Immature natural killer cell (primary cell): ENCODE data around the gene SPTLC2. TPM values are rescaled to one million over a fixed set of nuclear protein-coding genes. Genes with fewer than 3 reads are reported as not detected.
A peak's percentile ranks its signal among the peaks of the same experiment; 100 is the strongest.
"Not testable (repeated sequence)": the region's sequence is repeated elsewhere in the genome, so short reads cannot be mapped to it uniquely, and the experiment has no call there.

Source experiments
- DNase-seq, 3 donors: peaks; one replicate each; pipeline ENCODE4 v3.0.0; 2022; ENCODE audit warnings: mixed read lengths in 1 of 3
- H3K27ac Mint-ChIP-seq, 6 donors: one replicate each; pipeline ENCODE4 v1.8.0; 2020; ENCODE audit warnings: mixed read lengths in 6 of 6, mild to moderate bottlenecking in 5 of 6, inconsistent platforms in 4 of 6, moderate library complexity in 3 of 6
- H3K27me3 Mint-ChIP-seq, 3 donors: one replicate each; pipeline ENCODE4 v1.8.0; 2020 to 2021; ENCODE audit warnings: low read depth in 3 of 3, mild to moderate bottlenecking in 3 of 3, mixed read lengths in 3 of 3, moderate library complexity in 3 of 3, inconsistent platforms in 1 of 3
- H3K36me3 Mint-ChIP-seq, 3 donors: one replicate each; pipeline ENCODE4 v1.8.0; 2020; ENCODE audit warnings: mixed read lengths in 3 of 3, inconsistent platforms in 2 of 3, mild to moderate bottlenecking in 2 of 3
- H3K4me1 Mint-ChIP-seq, 2 donors: one replicate each; pipeline ENCODE4 v1.8.0; 2020; ENCODE audit warnings: inconsistent platforms in 2 of 2, mild to moderate bottlenecking in 2 of 2, mixed read lengths in 2 of 2, moderate library complexity in 1 of 2
- H3K4me3 Mint-ChIP-seq, 5 donors: one replicate each; pipeline ENCODE4 v1.8.0; 2020; ENCODE audit warnings: mild to moderate bottlenecking in 5 of 5, mixed read lengths in 5 of 5, inconsistent platforms in 3 of 5, moderate library complexity in 3 of 5
- H3K9me3 Mint-ChIP-seq, 6 donors: one replicate each; pipeline ENCODE4 v1.8.0; 2020; ENCODE audit warnings: mild to moderate bottlenecking in 6 of 6, mixed read lengths in 6 of 6, inconsistent platforms in 4 of 6, moderate library complexity in 3 of 6
- polyA plus RNA-seq, 3 donors: library from polyadenylated mRNA; unstranded; fragments of 300-500 nt; fragmentation: Illumina TruSeq; gene quantifications; one replicate each; pipeline ENCODE4 v1.2.3, GENCODE V29; 2021

SPTLC2 gene
- polyA plus RNA-seq, 3 donors from 2014 or later = 25.2 to 35.2 (median 32.3) TPM

- Mint-ChIP-seq H3K4me1 (peaks cover 16 to 18% of the 10 kb centered on the region in 2 donors), H3K9me3 (no peaks in the 10 kb centered on the region), H3K27me3 (peaks cover 0 to 1% (median 0%) of the 10 kb centered on the region in 3 donors), H3K4me3 (peak overlapping the region; percentile 88 to 94 (median 93)), H3K27ac (peak overlapping the region; percentile 86 to 95 (median 92)), H3K36me3 (no peaks in the 10 kb centered on the region)
- peak; percentile 57 to 69 (median 66) for DNase-seq
These were observed 25.3 kb upstream of the SPTLC2 start for GRCh38 chr14:77641534-77642341.

- Mint-ChIP-seq H3K4me3 (peak overlapping the region; percentile 88 to 94 (median 93)), H3K4me1 (peaks cover 16 to 18% of the 10 kb centered on the region in 2 donors), H3K27me3 (peaks cover 0 to 1% (median 0%) of the 10 kb centered on the region in 3 donors), H3K27ac (peak overlapping the region; percentile 86 to 95 (median 92)), H3K9me3 (no peaks in the 10 kb centered on the region), H3K36me3 (no peaks in the 10 kb centered on the region)
- no peak for DNase-seq
These were observed 24.5 kb upstream of the SPTLC2 start for GRCh38 chr14:77640756-77641533.

- H3K27me3 Mint-ChIP-seq = peaks cover 0 to 1% (median 0%) of the 10 kb centered on the region in 3 donors
- no peak overlapping the region for H3K27ac Mint-ChIP-seq
- H3K36me3 Mint-ChIP-seq = no peaks in the 10 kb centered on the region
- no peaks in the 10 kb centered on the region for H3K9me3 Mint-ChIP-seq
- DNase-seq = no peak
- no peak overlapping the region for H3K4me3 Mint-ChIP-seq
- peaks cover 16 to 18% of the 10 kb centered on the region in 2 donors for H3K4me1 Mint-ChIP-seq
These were observed 22.3 kb upstream of the SPTLC2 start for GRCh38 chr14:77638771-77639171.

GRCh38 chr14:77635869-77636268, 19.4 kb upstream of the SPTLC2 start:
- not testable (repeated sequence) for H3K4me1 Mint-ChIP-seq, H3K27ac Mint-ChIP-seq, H3K27me3 Mint-ChIP-seq, DNase-seq, H3K9me3 Mint-ChIP-seq, H3K36me3 Mint-ChIP-seq, H3K4me3 Mint-ChIP-seq

DNA sequence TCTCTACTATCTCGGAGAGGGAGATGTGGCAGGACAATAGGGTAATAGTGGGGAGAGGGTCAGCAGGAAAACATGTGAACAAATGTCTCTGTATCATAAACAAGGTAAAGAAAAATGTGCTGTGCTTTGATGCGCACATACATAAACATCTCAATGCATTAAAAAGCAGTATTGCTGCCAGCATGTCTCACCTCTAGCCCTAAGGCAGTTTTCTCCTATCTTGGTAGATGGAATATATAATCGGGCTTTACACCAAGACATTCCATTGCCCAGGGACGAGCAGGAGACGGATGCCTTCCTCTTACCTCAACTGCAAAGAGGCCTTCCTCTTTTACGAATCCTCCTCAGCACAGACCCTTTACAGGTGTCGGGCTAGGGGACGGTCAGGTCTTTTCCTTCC, 19.0 kb upstream of the SPTLC2 start:
- not testable (repeated sequence) for H3K4me3 Mint-ChIP-seq, H3K27ac Mint-ChIP-seq, H3K4me1 Mint-ChIP-seq, H3K36me3 Mint-ChIP-seq, H3K27me3 Mint-ChIP-seq, DNase-seq, H3K9me3 Mint-ChIP-seq

- Mint-ChIP-seq H3K36me3 (no peaks in the 10 kb centered on the region), H3K27ac (no peak overlapping the region), H3K4me1 (peaks cover 0 to 2% of the 10 kb centered on the region in 2 donors), H3K9me3 (peaks cover 0 to 7% (median 0%) of the 10 kb centered on the region in 6 donors), H3K27me3 (peaks cover 2 to 7% (median 2%) of the 10 kb centered on the region in 3 donors), H3K4me3 (no peak overlapping the region)
- DNase-seq = no peak
These were observed 13.7 kb upstream of the SPTLC2 start for GRCh38 chr14:77630111-77630510.

GRCh38 chr14:77625360-77625759, 8.9 kb upstream of the SPTLC2 start:
- Mint-ChIP-seq H3K27ac (no peak overlapping the region), H3K27me3 (peaks cover 3 to 7% (median 4%) of the 10 kb centered on the region in 3 donors), H3K4me1 (peaks cover 2 to 14% of the 10 kb centered on the region in 2 donors)

DNA sequence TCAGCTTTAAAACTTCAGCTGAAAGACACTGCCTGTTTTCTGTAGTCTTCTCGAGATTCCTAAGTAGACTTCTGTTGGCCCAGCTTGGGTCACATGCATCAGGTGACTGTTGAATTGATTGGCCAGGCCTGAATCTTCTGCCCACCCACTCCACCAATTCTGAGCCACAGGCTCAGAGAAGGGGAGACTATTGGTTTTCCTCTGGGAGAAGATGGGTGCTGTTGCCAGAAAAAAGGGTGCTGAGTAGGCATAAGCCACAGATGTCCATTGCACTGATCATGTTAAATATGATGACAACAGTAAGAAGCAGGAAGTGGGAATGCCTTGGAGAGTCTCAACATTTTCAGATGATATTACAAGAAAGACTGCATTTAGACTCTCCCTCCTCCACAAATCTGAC, 6.8 kb upstream of the SPTLC2 start:
- no peak overlapping the region for H3K27ac Mint-ChIP-seq

More at GRCh38 chr14:77625360-77625759, 8.9 kb upstream of the SPTLC2 start:
- Mint-ChIP-seq H3K9me3 (peaks cover 0 to 7% (median 0%) of the 10 kb centered on the region in 6 donors), H3K36me3 (no peaks in the 10 kb centered on the region), H3K4me3 (no peak overlapping the region)
- DNase-seq = no peak

GRCh38 chr14:77622366-77622961, 6.0 kb upstream of the SPTLC2 start:
- Mint-ChIP-seq H3K27me3 (peaks cover 2 to 5% (median 4%) of the 10 kb centered on the region in 3 donors), H3K4me3 (no peak overlapping the region), H3K36me3 (no peaks in the 10 kb centered on the region), H3K4me1 (peaks cover 2 to 16% of the 10 kb centered on the region in 2 donors), H3K9me3 (no peaks in the 10 kb centered on the region), H3K27ac (no peak overlapping the region)
- no peak for DNase-seq

More for the DNA sequence above, 6.8 kb upstream of the SPTLC2 start:
- no peak for DNase-seq
- Mint-ChIP-seq H3K36me3 (no peaks in the 10 kb centered on the region), H3K4me3 (no peak overlapping the region), H3K9me3 (no peaks in the 10 kb centered on the region), H3K4me1 (peaks cover 2 to 14% of the 10 kb centered on the region in 2 donors), H3K27me3 (peaks cover 2 to 5% (median 4%) of the 10 kb centered on the region in 3 donors)

GRCh38 chr14:77620222-77620870, 3.9 kb upstream of the SPTLC2 start:
- peaks cover 2 to 8% (median 8%) of the 10 kb centered on the region in 3 donors for H3K27me3 Mint-ChIP-seq
- no peak for DNase-seq
- H3K36me3 Mint-ChIP-seq = no peaks in the 10 kb centered on the region
- H3K27ac Mint-ChIP-seq = no peak overlapping the region
- H3K9me3 Mint-ChIP-seq = no peaks in the 10 kb centered on the region
- peaks cover 13 to 31% of the 10 kb centered on the region in 2 donors for H3K4me1 Mint-ChIP-seq
- no peak overlapping the region for H3K4me3 Mint-ChIP-seq

DNA sequence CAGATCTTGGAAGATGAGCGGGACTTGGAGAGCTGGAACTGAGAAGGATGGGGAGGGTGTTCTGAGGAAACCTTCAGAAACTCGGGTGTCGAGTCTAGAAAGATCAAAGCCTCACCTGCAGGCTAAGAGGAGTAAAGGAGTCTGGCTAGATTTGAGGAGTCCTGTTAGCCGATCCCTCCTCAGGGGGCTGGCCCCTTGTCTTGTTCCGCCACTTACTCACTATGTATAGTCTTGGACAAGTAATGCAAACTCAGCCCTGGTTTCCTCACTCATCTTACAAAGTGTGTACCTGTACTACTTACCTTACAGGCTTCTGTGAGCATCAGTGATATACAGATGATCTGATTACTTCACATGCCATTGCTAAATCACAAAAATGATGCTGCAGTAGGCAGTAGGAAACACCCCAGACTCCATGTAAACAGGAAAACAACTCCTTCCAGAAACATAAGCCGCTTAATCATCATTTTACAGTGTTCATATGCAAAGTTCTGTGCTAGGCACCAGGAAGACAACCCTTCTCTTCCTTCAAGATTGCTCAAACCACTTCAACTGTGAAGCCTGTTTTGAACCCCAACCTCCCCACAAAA, 2.0 kb upstream of the SPTLC2 start:
- Mint-ChIP-seq H3K4me3 (no peak overlapping the region), H3K9me3 (no peaks in the 10 kb centered on the region)

GRCh38 chr14:77616133-77616453, 344 bp downstream of the SPTLC2 start:
- Mint-ChIP-seq H3K36me3 (peaks cover 0 to 3% (median 0%) of the 10 kb centered on the region in 3 donors), H3K4me3 (peak overlapping the region; percentile 87 to 97 (median 91)), H3K9me3 (no peaks in the 10 kb centered on the region), H3K27ac (peak overlapping the region; percentile 78 to 96 (median 89)), H3K27me3 (peaks cover 2 to 6% (median 4%) of the 10 kb centered on the region in 3 donors), H3K4me1 (peaks cover 47 to 52% of the 10 kb centered on the region in 2 donors)
- no peak for DNase-seq

More for the DNA sequence above, 2.0 kb upstream of the SPTLC2 start:
- DNase-seq = no peak
- no peak overlapping the region for H3K27ac Mint-ChIP-seq
- H3K27me3 Mint-ChIP-seq = peaks cover 2 to 6% (median 4%) of the 10 kb centered on the region in 3 donors
- peaks cover 30 to 43% of the 10 kb centered on the region in 2 donors for H3K4me1 Mint-ChIP-seq
- H3K36me3 Mint-ChIP-seq = peaks cover 0 to 3% (median 0%) of the 10 kb centered on the region in 3 donors
